DND-41 (cell line): ENCODE measurements around the gene UHMK1.

Experiments
- ATAC-seq: fragments of 200-7000 bp; cut with Tn5 transposase; 3 replicates; pipeline ENCODE4 v1.9.1; 2021; ENCODE audit warnings: low read depth; ENCODE audit not compliant: insufficient read depth
- DNase-seq: peaks from one replicate; pipeline ENCODE4 v3.0.0-alpha.2; 2020
- H2AFZ ChIP-seq: 2 replicates; pipeline ENCODE4 v1.6.0; 2012; ENCODE audit warnings: low read depth, low read length
- H3K27ac ChIP-seq: 2 replicates; pipeline ENCODE4 v1.5.1; 2012; ENCODE audit warnings: low read length, inconsistent platforms
- H3K27me3 ChIP-seq: fragments of 200-600 bp; sonication (generic); 2 replicates; pipeline ENCODE4 v1.6.0; 2012; ENCODE audit warnings: low read length, mild to moderate bottlenecking, inconsistent platforms; ENCODE audit not compliant: insufficient read depth, poor library complexity
- H3K36me3 ChIP-seq: 2 replicates; pipeline ENCODE4 v1.5.1; 2012; ENCODE audit warnings: low read length, inconsistent platforms; ENCODE audit not compliant: insufficient read depth
- H3K4me1 ChIP-seq: 2 replicates; pipeline ENCODE4 v1.5.1; 2012; ENCODE audit warnings: mild to moderate bottlenecking, low read length; ENCODE audit not compliant: insufficient read depth
- H3K4me2 ChIP-seq: 2 replicates; pipeline ENCODE4 v1.6.0; 2012; ENCODE audit warnings: mild to moderate bottlenecking, moderate library complexity, low read length, inconsistent platforms; ENCODE audit not compliant: insufficient read depth
- H3K4me3 ChIP-seq, 2 experiments: fragments of 200-600 bp in 1 of 2; shearing (Covaris generic) in 1 of 2; 2 replicates each; pipeline ENCODE4 v1.5.1; 2012 to 2016; ENCODE audit warnings: inconsistent platforms in 2 of 2, low read length in 2 of 2, mild to moderate bottlenecking in 2 of 2, low read depth in 1 of 2, moderate library complexity in 1 of 2
- H3K79me2 ChIP-seq: 2 replicates; pipeline ENCODE4 v1.6.0; 2012; ENCODE audit warnings: low read length, inconsistent platforms; ENCODE audit not compliant: insufficient read depth
- H3K9ac ChIP-seq: 2 replicates; pipeline ENCODE4 v1.6.0; 2012; ENCODE audit warnings: low read depth, mild to moderate bottlenecking, inconsistent platforms, low read length, moderate library complexity
- H3K9me3 ChIP-seq: 2 replicates; pipeline ENCODE4 v1.5.1; 2012; ENCODE audit warnings: low read length, moderate library complexity, mild to moderate bottlenecking, inconsistent platforms; ENCODE audit not compliant: insufficient read depth, severe bottlenecking
- H4K20me1 ChIP-seq: 2 replicates; pipeline ENCODE4 v1.6.0; 2012; ENCODE audit warnings: low read length; ENCODE audit not compliant: insufficient read depth
- CTCF ChIP-seq: IDR thresholded peaks from 2 replicates; pipeline ENCODE4 v1.5.1; 2012; ENCODE audit warnings: borderline replicate concordance, low read length, moderate library complexity, mild to moderate bottlenecking; ENCODE audit not compliant: poor library complexity, severe bottlenecking; ENCODE audit errors: extremely low read depth
- EZH2 ChIP-seq: IDR thresholded peaks from 3 replicates; pipeline ENCODE4 v1.6.1; 2012; ENCODE audit warnings: borderline replicate concordance, low read depth, mild to moderate bottlenecking, moderate library complexity, low read length, inconsistent platforms; ENCODE audit not compliant: severe bottlenecking

The UHMK1 gene

GRCh38 chr1:162571696-162572095 lies 74.1 kb downstream of the UHMK1 start:
- no peak for TF ChIP-seq EZH2
- no peak for TF ChIP-seq CTCF
- Histone ChIP-seq H3K27me3 (no peaks in the 10 kb centered on the region), H3K9me3 (no peaks in the 10 kb centered on the region), H2AFZ (no peak overlapping the region), H3K79me2 (no peaks in the 10 kb centered on the region; the same call in 1 of the 2 replicates), H3K36me3 (peaks cover 20% of the 10 kb centered on the region), H3K4me1 (no peaks in the 10 kb centered on the region; the same call in 1 of the 2 replicates), H3K27ac (no peak overlapping the region), H4K20me1 (no peaks in the 10 kb centered on the region), H3K9ac (no peak overlapping the region), H3K4me2 (no peak overlapping the region), H3K4me3 (no peak overlapping the region)
- DNase-seq (no peak), ATAC-seq (no peak)

- peaks cover 2% of the 10 kb centered on the region; the same call in 1 of the 2 replicates for H3K79me2 ChIP-seq
- no peak for ATAC-seq
- H3K4me1 ChIP-seq: no peaks in the 10 kb centered on the region
- H3K36me3 ChIP-seq: peaks cover 23% of the 10 kb centered on the region
- H3K4me3 ChIP-seq: no peak overlapping the region
- no peaks in the 10 kb centered on the region for H4K20me1 ChIP-seq
- H2AFZ ChIP-seq: no peak overlapping the region
- no peaks in the 10 kb centered on the region for H3K27me3 ChIP-seq
- H3K4me2 ChIP-seq: no peak overlapping the region
- DNase-seq: no peak
- no peaks in the 10 kb centered on the region for H3K9me3 ChIP-seq
- H3K27ac ChIP-seq: no peak overlapping the region
- TF ChIP-seq EZH2 (no peak), CTCF (no peak)
- no peak overlapping the region for H3K9ac ChIP-seq
Observed at GRCh38 chr1:162573136-162573535, 75.5 kb downstream of the UHMK1 start.

GRCh38 chr1:162578071-162578700 lies 80.6 kb downstream of the UHMK1 start:
- Histone ChIP-seq H3K4me2 (no peak overlapping the region), H3K9ac (no peak overlapping the region), H3K36me3 (peaks cover 33% of the 10 kb centered on the region), H2AFZ (no peak overlapping the region), H3K4me1 (no peaks in the 10 kb centered on the region), H4K20me1 (no peaks in the 10 kb centered on the region), H3K9me3 (no peaks in the 10 kb centered on the region), H3K27me3 (no peaks in the 10 kb centered on the region), H3K4me3 (no peak overlapping the region), H3K79me2 (0 out of 2 replicates have a peak, but pooled peaks cover 2% of the 10 kb centered on the region), H3K27ac (no peak overlapping the region)
- no peak for ATAC-seq
- TF ChIP-seq EZH2: no peak
- no peak for TF ChIP-seq CTCF
- DNase-seq: no peak
